HG02678 (cell line): ENCODE data around the gene BOC.

Experiments used
- ATAC-seq: cut with Tn5 transposase; IDR thresholded peaks from one replicate; pipeline ENCODE4 v1.9.1; 2021; ENCODE audit warnings: mild to moderate bottlenecking, moderate library complexity; ENCODE audit not compliant: unreplicated experiment

Gene BOC

GRCh38 chr3:113285226-113285625, 73.9 kb downstream of the BOC start:
- no peak for ATAC-seq

- no peak for ATAC-seq
Observed at GRCh38 chr3:113285741-113286140, 74.4 kb downstream of the BOC start.

GRCh38 chr3:113286524-113286923, 75.2 kb downstream of the BOC start:
- ATAC-seq = no peak

- ATAC-seq = no peak
Observed at GRCh38 chr3:113287111-113287802, 75.9 kb downstream of the BOC start.

GRCh38 chr3:113287803-113288648, 76.7 kb downstream of the BOC start:
- no peak for ATAC-seq

GRCh38 chr3:113288881-113289280, 77.5 kb downstream of the BOC start:
- ATAC-seq = no peak

GRCh38 chr3:113291572-113291971, 80.2 kb downstream of the BOC start:
- ATAC-seq = no peak

GRCh38 chr3:113292933-113293332, 81.6 kb downstream of the BOC start:
- ATAC-seq = no peak

GRCh38 chr3:113293348-113293747, 82.0 kb downstream of the BOC start:
- no peak for ATAC-seq

GRCh38 chr3:113295463-113295862, 84.1 kb downstream of the BOC start:
- ATAC-seq = no peak

GRCh38 chr3:113297287-113297686, 85.9 kb downstream of the BOC start:
- no peak for ATAC-seq

- no peak for ATAC-seq
Observed at GRCh38 chr3:113297841-113298240, 86.5 kb downstream of the BOC start.

GRCh38 chr3:113300596-113300995, 89.2 kb downstream of the BOC start:
- no peak for ATAC-seq

- ATAC-seq = no peak
Observed at GRCh38 chr3:113304102-113304501, 92.7 kb downstream of the BOC start.

GRCh38 chr3:113304856-113305540, 93.6 kb downstream of the BOC start:
- no peak for ATAC-seq

GRCh38 chr3:113310960-113311359, 99.6 kb downstream of the BOC start:
- no peak for ATAC-seq

GRCh38 chr3:113312416-113312815, 101.1 kb downstream of the BOC start:
- no peak for ATAC-seq

GRCh38 chr3:113314923-113315322, 103.6 kb downstream of the BOC start:
- ATAC-seq = no peak

GRCh38 chr3:113329757-113330156, 118.4 kb downstream of the BOC start:
- no peak for ATAC-seq

- no peak for ATAC-seq
Observed at GRCh38 chr3:113330742-113331141, 119.4 kb downstream of the BOC start.

GRCh38 chr3:113331187-113331586, 119.8 kb downstream of the BOC start:
- no peak for ATAC-seq
